NCI-H2107 treated with DMSO at 0.1 percent for 48 hours (cell line): ENCODE measurements around the gene ZNF500.
"Not testable (repeated sequence)": the region's sequence is repeated elsewhere in the genome, so short reads cannot be mapped to it uniquely, and the experiment has no call there.

Experiments used
- DNase-seq: peaks from one replicate; lab custom pipeline; 2025; ENCODE audit not compliant: unreplicated experiment; lab: John Stamatoyannopoulos, UW

Gene ZNF500

DNA sequence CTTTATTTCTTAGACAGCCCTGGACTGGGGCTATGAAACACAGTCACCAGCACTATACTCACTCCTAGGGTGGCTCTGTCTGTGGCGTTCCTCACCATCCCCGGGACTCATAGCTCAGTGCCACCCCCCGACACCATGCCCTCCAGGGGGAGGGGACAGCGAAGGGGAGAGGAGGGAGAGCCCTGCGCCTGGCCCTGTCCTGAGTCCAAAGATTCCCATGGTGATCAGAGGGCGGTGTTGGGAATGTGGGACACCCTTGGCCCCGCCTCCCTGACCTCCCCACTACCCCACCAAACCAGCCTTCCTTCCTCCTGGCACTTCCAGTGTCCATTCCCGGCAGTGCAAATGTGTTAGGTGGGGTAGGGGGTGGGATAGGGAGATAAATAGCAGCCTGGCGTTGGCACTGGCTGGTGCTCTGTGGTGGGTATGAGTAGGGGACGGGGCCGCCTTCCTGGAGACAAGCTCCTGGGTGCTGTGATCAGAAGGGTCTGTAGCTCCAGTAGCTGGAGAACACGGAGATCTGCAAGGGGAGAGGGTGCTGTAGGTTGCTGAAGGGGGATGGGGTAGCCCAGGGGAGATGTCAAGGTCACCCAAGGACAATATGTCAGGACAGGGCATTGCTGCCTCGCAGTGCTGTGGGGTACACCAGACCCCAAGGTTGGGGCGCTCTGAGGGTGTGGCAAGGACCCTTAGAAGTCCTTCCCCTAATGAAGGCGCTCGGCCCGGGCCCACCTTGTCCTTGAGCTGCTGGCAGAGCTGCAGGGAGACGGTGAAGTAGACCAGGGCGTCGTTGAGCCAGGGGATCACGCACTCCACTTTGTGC lies 30.2 kb upstream of the ZNF500 start:
- DNase-seq: no peak

- no peak for DNase-seq
Observed at GRCh38 chr16:4795828-4796572, 29.0 kb upstream of the ZNF500 start.

DNA sequence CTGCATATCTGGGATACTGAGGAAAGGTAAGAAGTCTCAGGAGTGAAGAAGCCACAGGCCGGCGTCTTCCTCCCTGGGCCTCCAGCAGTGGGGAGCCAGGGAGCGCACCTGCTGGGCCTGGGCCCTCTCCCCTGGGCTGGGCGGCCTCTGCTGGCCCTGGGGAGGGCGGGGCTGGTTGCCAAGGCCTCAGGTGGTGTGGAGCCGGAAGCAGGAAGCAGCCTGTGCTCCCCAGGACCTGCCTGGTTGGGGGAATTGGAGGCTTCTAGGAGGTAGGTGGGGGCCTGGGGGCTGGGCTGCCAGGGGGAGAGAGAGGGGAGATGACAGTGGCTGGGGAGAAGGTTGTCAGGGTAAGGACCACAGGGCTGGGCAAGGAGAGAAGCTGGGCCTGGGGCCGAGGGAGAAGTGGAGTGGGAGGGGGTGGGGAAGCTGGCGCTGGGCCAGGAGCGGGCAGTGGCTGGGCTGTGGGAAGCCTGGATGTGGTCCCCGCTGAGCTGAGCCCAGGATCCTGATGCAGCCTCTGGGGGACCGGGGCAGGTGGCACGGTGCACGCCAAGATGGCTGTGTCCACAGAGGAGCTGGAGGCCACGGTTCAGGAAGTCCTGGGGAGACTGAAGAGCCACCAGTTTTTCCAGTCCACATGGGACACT lies 28.3 kb upstream of the ZNF500 start, which contains the start of gene SMIM22:
Gene SMIM22 (plus strand): TSS at position 189 of the 647 bp plus-strand sequence. CDS start 366 bp downstream, at position 555.
- peak; percentile 79 for DNase-seq

- no peak for DNase-seq
Observed at GRCh38 chr16:4792951-4793513, 26.1 kb upstream of the ZNF500 start.

DNA sequence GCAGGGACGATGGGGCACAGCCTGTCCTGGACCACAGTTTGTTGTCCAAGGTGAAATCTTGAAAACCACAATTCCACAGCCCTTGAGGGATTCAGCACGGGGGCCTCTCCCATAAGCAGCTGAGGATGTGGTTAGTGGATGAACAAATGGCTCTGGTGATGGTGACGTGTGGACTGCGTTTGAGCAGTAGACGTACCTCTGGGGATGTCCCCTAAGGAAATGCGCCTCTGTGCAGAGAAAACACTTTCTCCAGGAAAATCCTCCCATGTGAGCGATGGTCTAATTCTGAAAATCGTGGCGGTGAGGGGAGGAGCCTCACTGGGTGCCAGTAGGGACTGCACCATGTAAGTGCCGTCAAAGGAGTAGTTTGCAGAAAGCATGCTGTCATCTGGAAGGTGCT lies 23.9 kb upstream of the ZNF500 start:
- no peak for DNase-seq

DNA sequence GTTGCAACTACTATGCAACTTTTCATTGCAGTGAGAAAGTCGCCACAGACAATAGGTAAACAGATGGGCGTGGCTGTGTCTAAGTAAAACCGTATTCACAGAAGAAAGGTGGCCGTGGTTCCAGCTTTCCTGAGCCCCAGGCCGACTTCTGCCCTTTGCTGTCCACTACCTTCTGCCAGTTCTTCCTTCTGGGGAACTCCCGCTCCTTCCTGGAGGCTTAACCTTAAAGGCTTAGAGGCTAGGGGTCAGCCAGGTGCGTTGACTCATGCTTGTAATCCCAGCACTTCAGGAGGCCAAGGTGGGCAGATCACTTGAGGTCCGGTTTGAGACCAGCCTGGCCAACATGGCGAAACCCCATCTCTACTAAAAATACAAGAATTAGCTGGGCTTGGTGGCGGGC lies 23.3 kb upstream of the ZNF500 start:
- no peak for DNase-seq

DNA sequence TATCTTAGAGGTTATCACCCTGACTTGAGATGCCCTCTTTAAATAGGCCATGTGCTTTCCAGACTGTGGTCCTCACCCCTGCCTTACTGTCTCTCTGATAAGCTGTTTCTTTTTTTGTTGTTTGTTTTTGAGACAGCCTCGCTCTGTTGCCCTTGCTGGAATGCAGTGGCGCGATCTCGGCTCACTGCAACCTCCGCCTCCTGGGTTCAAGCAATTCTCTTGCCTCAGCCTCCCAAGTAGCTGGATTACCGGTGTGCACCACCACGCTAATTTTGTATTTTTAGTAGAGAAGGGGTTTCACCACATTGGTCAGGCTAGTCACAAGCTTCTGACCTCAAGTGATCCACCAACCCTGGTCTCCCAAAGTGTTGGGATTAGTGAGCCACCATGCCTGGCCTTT lies 21.9 kb upstream of the ZNF500 start:
- no peak for DNase-seq

DNA sequence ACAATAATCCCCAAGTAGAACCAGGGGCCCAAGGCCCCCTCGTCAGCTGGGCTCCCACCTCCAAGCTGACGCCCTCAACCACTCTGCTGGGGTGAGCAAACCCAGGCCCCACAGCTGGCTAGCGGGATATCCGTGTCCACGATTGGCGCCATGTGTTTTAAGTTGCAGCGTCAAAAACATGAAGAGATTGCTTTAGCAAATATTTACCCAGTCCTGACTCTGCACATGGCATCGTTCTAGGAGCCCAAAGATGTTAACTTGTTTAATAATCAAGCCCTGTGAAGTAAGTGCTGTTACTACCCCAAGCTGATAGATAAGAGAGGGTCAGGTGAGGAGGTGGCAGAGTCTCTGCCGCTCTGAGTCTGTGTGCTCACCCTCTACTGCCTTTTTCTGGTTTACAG lies 21.5 kb upstream of the ZNF500 start:
- DNase-seq: no peak

- DNase-seq: no peak
Observed at GRCh38 chr16:4787627-4788482, 20.9 kb upstream of the ZNF500 start, which contains the start of gene SEPTIN12. SEPTIN12 (minus strand) TSS chr16:4788345; CDS start chr16:4787645, 700 bp downstream.

DNA sequence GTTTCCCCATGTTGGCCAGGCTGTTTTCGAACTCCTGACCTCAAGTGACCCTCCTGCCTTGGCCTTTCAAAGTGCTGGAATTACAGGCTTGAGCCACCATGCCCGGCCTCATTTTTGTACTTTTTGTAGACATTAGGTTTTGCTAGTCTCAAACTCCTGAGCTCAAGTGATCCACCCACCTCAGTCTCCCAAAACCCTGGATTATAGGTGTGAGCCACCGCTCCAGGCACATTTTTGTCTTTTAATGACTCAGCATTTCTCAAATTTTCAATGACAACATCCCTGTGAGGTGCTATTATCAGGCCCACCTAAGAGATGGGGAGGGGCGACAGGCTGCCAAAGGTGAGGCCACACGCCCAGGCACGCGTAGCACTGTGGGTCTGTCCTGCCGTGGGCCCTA lies 20.1 kb upstream of the ZNF500 start:
- no peak for DNase-seq

DNA sequence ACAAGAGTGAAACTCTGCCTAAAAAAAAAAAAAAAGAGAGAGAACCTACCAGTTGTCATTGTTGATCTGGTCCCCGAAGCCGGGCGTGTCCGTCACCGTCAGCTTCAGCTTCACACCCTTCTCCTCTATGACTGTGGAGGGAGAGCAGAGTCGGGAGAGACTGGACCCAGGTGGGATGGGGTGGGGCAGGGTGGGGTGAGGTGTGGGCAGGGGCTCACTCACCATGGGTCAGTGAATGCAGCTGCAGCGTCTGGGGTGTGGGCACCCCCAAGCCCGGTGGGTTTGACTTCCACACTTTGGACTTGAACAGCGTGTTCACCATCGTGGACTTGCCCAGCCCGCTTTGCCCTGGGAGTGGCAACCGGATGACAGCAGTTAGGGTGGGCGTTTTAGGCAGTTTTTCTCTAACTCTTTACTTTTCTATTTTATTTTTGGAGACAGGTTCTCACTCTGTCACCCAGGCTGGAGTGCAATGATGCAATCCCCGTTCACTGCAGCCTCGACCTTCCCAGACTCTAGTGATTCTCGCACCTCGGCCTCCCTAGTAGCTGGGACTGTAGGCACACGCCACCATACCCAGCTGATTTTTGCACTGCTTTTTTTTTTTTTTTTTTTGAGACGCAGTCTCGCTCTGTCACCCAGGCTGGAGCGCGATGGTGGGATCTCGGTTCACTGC lies 18.9 kb upstream of the ZNF500 start:
- DNase-seq: no peak

DNA sequence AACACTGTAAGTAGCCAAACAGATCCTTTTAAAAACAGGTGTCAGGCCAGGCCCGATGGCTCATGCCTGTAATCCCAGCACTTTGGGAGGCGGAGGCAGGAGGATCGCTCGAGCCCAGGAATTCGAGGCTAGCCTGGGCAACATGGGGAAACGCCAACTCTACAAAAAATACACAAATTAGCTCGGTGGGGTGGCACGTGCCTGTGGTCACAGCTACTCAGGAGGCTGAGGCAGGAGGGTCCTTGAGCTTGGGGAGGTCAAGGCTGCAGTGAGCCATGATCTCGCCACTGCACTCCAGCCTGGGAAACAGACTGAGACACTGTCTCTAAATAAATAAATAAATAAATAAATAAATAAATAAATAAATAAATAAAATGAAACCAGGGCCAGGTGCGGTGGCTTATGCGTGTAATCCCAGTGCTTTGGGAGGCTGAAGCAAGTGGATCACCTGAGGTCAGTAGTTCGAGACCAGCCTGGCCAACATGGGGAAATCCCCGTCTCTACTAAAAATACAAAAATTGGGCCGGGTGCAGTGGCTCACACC lies 17.6 kb upstream of the ZNF500 start:
- DNase-seq: not testable (repeated sequence)

DNA sequence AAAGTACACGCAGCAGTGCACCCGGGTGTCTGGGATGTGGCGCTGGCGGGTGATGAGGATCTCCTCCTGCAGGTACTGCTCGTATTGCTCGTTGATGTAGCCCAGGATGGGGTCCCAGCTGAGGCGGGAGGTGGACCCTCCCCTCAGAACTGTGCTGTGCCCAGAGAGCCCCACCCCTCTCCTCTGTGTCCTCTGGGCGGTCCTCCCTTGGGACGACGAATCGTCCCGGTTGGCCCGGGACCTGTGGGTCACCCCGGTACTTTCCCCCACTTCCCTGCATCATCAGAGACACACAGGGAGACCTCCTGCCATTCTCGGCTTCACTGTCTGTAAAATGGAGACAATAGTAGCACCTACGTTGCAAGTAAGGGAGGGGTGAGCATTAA lies 17.0 kb upstream of the ZNF500 start:
- DNase-seq: no peak

DNA sequence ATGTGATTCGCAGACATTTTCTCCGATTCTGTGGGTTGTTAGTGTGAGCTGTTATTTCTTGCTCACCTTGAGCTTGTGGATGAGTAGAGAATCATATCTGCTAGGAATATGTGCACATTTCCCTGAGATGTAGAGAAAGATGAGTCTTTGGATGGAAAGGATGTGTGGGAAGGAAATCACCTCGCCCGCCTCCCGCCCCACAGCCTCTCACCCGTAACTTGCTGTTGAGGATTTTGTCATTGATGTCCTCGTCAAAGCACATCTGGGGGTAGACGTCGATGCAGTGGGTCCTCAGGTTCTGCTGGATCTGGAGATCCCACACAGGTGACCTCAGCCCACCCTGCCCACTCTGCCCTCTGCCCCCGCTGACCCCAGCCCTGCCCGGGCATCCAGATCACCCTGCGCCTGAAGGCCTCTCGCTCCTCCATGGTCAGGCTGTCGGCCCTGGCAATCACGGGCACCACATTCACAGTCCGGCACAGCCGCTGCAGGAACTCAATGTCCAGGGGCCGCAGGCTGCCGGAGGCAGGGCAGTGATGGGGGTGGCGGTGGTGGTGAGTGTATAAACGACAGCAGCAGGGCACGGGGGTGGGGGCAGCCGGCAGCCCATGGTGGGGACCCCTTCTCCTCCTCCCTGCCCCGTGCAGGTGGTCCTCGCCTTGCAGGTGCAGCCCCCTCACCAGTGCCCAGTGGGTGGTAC lies 16.4 kb upstream of the ZNF500 start:
- DNase-seq: no peak

- DNase-seq: no peak
Observed at GRCh38 chr16:4780235-4780634, 13.3 kb upstream of the ZNF500 start.

DNA sequence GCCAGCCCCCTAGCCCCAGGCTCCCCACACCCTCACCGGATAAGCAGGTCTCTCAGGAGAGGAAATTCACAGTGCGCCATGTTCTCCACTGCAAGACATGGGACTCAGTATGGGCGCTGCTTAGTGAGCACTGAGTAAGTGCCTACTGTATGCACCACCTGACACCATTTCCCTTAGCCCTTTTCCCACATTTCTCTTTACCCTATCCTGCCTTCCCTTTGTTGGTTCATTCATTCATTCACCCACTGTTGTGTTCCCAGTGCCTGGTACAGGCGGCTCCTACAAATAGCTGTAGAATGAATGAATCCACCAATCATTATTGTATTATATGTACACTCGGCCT lies 11.1 kb upstream of the ZNF500 start:
- no peak for DNase-seq

DNA sequence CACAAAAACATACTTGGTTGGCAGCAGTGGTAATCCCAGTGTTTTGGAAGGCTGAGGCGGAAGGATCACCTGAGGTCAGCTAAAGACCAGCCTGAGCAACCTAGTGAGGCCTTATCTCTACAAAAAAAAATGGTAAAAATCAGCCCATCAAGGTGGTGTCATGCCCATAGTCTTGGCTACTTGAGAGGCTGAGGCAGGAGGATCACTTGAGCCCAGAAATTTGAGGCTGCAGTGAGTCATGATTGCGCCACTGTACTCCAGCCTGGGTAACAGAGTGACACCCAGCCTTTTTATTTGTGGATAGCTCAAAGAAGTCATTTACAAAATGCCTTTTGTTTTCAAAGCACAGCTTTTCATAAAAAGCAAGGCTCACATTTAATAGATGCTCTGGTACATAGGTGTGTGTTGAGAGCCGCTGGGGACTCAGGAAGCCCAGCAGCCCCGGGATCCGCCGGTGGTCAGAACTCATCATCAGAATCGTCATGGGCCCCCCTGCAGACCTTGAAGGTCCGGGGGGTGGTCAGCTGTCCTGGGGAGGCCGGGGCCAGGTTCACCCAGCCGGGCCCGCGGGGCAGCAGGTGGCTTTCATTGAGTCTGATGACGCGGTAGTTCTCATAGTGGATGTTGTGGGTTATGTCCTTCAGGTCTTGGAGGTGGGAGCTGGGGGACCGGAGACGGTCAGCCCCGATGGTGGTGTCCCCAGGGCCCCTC lies 10.5 kb upstream of the ZNF500 start:
- no peak for DNase-seq

GRCh38 chr16:4776141-4776705 lies 9.3 kb upstream of the ZNF500 start:
- no peak for DNase-seq
